Measurements from ENCODE around the gene PAAF1. TPM values are rescaled to one million over a fixed set of nuclear protein-coding genes. Genes with fewer than 3 reads are reported as not detected.

PAAF1 gene
- total RNA-seq, 1 experiment from 2014 or later, result 12.3 TPM

DNA sequence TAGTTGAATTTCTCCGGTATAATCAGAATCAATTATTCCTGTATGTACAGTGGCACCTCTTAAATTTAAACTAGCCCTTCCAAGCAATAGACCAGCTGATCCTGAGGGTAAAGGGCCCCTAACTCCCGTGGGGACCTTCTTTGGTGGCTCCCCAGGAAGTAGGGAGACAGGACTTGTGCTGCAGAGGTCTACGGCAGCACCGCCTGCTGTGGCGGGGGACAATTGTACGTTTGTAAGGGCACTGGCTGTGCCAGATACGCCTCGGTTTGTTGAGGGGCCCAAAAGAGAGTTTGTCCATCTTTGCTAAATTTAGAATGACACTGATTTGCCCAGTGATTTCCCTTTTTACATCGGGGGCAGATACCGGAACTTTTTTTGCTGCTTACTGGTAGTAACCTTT lies 68.1 kb downstream of the PAAF1 start:
- no peak for DNase-seq (ENCODE audit: low spot score)

DNA sequence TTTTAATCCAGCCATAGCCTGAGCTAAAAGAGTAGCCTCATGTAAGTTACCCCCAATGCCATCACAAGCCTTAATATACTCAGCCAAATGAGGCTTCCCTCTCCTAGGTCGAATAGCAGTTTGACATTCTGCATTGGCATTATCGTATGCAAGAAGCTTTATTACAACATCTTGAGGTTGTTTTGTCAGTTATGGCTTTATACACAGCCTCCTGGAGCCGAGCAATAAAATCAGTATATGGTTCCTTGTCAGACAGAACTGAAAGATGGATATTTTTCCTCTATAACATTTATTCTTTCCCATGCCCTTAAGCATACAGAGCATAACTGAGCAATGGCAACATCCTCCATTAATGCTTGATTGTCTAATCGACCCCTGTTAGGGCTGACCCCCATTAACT lies 68.6 kb downstream of the PAAF1 start:
- DNase-seq (ENCODE audit: low spot score), result no peak

DNA sequence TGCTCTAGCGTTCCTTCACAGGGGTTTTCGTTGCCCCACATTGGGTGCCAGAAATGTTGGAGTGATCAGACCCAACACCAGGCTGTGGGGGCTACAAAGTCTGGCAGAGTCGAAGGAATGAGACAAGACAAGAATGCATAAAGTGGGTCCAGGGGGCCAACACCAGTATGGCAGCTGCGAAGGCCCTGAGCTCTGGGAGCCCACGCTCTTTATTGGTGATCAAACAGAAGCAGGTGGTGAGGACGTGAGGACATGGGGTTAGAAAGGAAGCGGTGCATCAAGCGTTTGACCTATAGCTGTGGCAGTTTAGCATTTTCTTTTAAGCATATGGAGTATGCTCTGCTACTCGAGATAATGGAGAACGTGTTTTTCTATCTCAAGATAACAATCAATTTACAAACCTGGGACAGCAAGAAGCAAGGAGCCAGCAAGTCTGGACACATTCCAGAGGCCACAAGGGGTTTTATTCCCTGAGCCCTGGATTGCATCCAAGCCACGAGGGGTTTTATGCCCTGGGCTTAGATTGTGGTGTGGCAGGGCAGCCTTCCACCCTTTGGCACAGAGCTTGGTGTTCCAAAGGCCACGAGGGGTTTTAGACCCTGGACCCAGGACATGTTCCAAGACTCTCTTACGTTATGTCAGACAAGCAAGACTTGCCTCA lies 70.1 kb downstream of the PAAF1 start:
- no peak for DNase-seq (ENCODE audit: low spot score)

DNA sequence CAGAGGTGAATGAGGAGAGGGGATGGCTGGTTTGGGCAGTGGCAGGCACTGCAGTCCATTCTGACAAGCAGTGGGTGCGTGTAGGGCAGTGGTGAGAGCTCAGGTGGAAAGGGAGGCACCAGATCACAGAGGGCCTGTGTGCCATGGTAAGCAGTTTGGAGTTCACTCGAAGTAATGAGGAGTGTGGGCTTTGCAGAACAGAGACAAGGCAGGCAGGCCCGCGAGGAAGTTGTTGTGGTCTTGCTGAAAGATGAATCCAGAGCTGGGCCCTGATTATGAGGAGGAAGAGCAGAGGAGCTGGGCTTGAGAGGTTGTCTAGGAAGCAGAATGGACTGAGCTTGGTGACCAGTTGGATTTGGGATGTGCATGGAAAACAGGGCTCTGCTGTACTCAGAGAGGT lies 72.4 kb downstream of the PAAF1 start:
- DNase-seq (ENCODE audit: low spot score), result no peak

DNA sequence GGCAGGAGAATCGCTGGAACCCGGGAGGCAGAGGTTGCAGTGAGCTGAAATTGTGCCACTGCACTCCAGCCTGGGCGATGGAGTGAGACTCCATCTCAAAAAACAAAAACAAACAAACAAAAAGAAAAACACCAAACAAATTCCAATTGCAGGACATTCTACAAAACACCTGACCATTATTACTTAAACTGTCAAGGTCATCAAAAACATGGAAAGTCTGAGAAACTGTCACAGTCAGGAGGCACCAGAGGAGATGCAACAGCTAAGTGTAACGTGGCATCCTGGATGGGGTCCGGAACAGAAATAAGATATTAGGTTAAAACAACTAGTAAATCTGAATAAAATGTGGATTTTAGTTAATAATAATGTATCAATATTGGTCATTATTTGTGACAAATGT lies 73.1 kb downstream of the PAAF1 start:
- no peak for DNase-seq (ENCODE audit: low spot score)

DNA sequence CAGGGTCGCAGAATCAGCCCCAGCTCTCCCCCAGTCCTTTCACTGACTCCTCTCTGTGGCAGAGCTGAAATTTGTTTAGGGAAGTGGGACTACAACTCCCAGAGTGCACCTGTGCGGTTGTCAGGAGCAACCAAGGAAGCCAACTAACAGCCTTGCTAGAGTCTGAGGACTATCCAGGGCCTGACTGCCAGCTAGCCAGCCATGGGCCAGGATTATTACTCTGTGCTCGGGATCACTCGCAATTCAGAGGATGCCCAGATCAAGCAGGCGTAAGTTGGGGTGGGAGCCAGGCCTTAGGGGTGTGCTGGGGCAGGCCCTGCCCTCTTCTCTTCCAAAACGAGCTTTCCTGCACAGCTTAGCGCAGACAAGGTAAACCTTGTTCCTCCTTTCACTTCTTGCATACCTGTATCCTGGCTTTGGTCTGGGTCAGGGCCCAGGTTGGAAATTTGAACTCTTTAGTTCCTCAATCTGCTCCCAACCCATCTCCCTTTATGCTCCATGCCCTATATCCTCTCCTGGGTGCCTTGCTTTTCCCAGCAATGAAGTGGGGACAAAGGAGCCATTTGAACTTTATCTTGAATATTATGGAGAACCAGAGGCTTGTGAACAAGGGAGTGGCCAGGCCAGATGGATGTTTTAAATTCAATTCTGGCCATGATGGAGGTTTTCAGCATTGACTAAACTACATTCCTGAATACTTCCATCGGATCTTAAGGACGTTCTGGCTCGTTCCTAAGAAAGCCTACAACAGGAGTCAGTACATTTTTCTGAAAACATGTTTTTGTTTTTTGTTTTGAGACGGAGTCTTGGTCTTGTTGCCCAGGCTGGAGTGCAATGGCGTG lies 74.3 kb downstream of the PAAF1 start, which contains the start of gene DNAJB13:
Gene DNAJB13, plus strand, starts transcription at position 158 of the 842 bp plus-strand sequence. Its CDS starts 44 bp downstream, at position 202.
- DNase-seq (ENCODE audit: low spot score), result peak; percentile 82

DNA sequence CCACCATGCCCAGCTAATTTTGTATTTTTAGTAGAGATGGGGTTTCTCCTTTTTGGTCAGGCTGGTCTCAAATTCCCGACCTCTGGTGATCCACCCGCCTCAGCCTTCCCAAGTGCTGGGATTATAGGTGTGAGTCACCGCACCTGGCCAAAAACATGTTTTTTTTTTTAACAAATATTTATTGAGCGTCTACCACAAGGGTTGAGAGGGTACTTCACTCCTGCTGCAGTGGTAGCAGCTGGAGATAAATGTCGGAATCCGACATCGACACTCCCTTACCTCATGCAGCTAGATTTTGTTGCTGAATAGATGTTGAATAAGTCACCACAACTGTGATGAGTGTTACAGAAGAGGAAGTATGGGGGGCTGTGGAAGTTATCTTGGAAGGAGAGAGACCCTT lies 75.0 kb downstream of the PAAF1 start:
- DNase-seq (ENCODE audit: low spot score), result no peak

DNA sequence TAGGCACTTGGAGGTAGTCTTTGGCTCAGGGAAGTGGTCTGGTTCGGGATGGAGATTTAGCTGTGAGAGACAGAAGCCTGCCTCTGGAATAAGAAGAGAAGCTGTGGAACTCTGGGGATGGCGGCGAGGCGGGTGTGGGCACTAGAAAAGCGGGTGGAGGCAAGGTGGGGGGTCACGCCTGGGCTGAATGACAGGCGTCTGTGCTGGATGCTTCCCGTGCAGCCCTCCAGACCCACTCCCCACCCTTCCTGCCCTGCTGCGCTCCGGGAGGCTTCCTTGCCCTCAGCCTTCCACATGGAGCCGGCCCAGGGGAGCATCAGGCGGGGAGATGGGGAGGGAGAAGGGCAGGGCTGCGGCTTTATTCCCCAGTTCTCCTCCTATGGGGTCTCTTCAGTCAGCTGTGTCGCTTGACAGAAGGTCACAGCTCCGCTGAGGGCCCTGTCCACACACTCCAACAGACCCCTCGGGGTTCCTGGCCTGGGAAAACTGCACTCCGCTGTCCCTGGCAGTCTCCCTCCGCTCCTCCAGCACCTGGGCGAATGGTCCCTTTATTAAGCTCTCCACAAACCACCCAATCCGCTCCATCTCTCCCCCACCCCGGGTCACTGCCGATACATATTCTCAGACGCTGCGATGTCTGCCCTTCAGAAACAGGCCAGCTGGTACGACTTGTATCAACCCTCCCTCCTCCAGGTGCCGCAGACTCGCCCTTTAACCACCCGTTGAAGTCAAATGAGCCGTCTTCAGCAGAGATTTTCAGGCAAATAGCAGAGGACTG lies 80.3 kb downstream of the PAAF1 start:
- no peak for DNase-seq (ENCODE audit: low spot score)

DNA sequence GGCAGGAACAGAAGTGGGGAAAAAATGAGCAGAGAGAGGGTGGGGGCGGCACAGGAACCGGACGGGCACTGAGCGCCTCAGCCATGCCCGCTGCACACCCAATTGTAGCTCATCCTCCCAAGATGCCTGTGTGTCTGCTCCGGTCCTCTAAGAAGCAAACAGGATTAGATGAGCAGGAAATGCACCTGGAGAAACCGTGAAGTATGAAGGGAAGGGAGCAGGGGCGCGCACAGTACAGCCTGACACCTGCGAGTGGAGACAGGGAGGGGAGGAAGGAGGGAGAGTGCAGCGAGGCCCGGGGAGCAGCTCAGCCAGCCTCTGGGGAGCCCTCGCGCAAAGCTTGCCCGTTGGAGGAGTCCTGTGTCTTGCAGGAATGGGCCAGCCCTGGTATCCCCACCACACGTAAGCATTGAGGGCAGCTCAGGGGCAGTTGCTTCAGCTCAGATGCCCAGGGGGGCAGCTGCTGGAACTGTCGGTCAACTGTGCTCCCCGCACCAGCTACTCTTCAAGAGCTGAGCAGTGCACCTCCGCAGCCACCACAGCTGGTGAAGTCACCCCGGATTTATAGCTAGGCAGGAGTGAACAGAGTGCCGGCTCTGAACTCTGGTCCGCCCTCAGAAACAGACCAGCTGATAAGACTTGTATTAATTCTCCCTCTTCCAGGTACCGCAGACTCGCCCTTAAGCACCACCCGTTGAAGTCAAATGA lies 81.0 kb downstream of the PAAF1 start:
- DNase-seq (ENCODE audit: low spot score), result no peak

DNA sequence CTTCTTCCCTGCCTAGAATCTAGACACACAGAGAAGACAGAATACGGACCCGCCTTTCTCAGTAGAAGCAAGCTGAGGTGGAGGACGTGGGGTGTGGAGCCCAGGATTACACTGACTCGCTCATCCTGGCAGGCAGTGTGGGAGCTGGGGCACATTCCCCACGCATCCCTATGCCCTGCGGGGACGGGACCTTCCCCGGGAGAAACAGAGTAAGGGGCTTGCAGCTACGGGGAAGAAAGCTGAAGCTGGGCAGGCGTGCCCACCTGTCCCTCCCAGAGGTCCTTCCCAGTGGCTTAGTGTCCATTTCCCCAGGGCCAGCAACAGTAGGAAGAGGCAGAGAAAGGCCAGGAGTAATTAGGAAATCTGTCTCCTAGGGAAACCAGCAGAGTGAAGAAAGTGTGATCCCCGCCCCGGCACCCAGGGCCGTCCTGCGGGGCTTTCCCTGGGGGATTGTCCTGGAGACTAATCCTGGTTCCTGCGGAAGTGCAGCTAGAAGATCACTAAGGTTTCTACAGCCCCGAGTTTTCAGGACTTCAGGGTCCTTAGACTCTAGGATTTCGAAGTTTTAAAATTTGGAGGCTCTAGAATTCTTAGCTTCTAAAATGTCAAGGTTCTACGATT lies 81.8 kb downstream of the PAAF1 start:
- no peak for DNase-seq (ENCODE audit: low spot score)

DNA sequence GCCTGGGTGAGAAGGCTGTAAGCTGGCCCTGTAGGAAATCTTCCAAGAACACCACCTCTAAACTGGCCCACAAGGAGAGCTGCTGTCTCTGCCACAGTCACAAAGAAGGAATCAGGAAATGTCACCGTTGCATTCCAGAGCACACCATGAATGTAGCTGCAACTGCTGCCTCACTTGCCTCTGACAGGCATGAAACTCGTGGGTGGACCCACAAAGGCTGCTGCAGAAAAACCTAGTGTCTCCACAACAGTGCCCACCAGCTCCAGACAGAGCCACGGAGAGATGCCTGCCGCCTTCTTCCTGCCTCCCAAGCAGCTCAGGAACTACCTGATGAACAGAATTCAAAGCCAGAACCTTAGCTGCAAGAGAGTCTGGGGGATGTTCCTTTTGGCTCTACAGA lies 84.5 kb downstream of the PAAF1 start:
- DNase-seq (ENCODE audit: low spot score), result no peak

DNA sequence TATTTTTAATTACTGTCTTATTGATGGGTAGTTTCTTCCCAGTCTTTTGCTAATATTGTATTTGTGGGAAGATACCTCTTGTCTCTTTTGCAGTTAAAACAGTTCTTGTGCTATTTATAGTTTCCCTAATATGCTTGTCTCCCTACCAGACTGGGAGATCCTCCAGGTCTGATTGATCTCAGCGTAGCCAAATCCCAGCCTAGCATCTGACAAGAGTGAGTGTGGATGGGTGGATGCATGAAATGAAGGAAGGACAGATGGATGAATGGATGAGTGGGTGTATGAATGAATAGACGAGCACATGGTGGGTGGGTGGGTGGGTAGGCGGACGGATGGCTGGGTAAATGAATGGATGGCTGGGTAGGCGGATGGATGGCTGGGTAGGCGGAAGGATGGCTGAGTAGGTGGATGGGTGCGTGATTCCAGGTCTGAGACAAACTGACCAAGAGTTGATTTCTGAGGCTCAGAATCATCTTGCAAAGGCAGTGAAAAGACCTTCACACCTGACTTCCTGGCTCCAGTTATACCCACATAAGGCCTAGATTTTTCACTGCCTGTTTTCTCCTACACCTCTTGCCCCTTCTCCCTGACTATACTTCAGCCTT lies 85.4 kb downstream of the PAAF1 start:
- no peak for DNase-seq (ENCODE audit: low spot score)

DNA sequence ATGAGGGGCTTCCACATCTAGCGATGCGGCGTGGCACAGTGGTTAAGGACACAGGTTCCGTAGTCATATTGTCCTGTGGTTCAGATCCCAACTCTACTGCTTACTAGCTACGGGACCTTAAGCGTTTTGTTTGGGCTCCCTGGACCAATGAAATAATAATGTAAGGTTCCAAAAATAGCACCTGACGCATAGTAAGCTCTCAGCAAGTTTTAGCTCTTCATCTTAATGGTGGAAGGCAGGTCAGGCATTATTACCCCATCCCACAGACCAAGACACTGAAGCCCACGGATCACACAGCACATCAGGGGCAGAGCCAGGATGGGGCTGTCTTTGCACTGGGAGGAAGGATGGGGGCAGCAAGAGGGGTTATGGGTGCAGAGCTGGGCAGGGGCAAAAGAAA lies 87.1 kb downstream of the PAAF1 start:
- DNase-seq (ENCODE audit: low spot score), result no peak

DNA sequence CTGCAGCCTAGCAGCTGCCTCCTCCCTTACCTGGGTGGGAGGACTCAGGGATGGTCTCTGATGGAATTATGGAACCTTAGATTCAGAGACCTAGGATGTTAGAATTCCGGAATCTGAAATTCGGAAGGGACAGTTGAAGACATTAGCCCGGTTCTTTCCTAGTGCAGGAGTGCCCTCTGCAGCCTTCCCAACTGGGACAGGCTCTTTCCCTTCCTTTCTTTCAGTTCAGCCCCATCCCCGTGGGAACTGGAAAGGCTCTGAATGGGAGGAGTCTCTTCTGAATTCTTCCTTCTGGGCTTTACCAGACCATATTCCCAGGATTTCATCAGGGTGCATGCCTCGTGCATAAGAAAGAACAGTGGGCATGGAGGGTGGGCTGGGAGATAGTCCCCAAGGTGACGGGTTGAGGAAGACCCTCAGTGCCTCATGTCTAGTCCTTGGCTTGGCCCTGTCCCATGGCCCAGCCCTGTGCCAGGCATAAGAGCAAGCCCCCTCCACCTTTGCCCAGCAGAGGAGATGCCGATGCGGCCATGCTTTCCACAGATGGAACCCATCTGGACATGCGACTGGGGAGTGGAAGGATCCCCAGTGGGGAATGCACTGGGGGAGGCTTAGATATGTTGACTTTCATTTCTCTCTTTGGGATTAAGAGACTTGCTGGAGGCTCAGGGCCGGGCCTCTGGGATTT lies 88.4 kb downstream of the PAAF1 start:
- DNase-seq (ENCODE audit: low spot score), result no peak

DNA sequence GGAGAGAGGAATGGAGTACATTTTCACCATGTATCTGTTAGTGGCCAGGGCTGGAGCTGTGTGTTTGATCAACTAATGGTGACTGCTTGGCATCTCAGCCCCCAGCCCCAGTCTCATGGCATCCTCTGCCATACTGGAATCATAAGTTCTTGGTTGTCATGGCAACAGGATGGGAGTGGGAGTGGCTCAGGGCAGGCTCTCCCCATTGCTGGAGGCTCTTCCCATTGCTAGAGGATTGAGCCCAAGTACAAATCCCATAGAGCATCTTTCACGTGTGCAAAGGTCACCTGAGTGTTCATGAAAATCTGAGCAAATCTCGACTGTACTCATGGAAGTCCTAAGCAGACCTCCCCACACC lies 88.9 kb downstream of the PAAF1 start:
- no peak for DNase-seq (ENCODE audit: low spot score)

DNA sequence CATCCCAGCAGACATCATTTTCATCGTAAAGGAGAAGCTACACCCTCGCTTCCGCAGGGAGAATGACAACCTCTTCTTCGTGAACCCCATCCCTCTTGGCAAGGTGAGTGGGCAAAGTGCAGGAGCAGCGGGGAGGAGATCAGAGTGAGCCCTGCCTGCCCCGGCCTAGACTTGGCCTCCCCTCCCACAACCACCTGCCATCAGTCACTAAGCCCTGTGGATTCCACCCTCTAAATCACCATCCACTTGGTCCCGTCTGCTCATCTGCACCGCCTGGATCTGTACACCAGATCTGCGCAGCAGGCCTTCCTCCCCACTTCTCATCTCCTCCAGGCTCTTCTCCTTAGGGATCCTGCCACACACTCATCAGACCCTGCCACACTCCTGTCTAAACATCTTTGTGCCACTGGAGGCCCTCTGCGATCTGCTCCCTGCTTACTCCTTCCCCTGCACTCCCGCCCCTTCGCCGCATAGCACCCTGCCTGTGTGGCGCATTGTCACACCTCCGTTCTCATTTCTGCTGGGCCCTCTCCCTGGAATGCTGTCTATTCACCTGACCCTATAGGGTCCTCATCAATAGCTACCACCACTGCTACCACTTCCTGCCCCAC lies 91.7 kb downstream of the PAAF1 start:
- no peak for DNase-seq (ENCODE audit: low spot score)

DNA sequence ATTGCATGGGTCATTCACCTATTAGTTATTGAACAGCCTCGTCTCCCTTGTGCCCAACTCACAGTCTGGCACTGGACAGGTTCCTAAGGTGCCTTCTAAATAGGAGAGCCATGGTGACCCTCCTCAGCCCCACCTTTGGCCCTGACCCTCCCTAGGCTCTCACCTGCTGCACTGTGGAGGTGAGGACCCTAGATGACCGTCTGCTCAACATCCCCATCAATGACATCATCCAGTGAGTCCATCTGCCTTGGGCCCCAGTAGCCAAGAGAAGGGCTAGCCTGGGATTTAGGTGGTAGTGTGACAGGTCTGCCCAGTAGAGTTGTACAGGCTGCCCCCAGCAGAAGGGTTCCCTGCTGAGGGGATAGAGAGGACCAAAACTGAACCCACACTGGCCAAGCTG lies 92.3 kb downstream of the PAAF1 start:
- no peak for DNase-seq (ENCODE audit: low spot score)

DNA sequence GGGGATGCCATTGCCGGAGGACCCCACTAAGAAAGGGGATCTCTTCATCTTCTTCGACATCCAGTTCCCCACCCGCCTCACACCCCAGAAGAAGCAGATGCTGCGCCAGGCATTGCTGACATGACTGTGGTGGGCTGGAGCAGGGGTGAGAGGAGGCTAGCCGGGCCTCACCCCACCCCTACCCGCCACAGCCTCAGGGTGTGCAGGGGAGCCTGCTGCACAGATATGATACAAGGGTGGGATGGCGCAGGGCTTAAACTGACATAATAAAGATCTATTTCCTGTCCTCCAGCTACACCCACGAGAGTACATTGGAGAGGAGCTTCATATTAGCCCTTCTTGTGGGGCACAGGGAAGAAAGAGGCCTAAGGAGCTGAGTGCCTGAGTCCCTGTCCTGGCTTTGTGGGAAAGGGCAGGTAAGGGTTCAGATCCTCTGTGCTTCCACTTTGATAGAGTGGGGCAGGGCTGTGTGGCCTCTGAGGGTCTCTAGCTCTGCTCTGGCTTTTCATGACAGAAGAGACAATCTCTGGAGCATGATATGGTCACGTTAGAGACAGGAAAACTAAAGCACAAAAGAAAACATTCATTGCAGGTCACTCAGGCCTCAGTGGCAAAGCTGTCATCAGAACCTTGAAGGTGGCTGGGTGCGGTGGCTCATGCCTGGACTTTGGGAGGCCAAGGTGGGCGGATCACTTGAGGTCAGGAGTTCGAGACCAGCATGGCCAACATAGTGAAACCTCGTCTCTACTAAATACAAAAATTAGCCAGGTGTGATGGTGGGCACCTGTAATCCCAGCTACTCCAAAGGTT lies 93.4 kb downstream of the PAAF1 start:
- peak; percentile 45 for DNase-seq (ENCODE audit: low spot score)

DNA sequence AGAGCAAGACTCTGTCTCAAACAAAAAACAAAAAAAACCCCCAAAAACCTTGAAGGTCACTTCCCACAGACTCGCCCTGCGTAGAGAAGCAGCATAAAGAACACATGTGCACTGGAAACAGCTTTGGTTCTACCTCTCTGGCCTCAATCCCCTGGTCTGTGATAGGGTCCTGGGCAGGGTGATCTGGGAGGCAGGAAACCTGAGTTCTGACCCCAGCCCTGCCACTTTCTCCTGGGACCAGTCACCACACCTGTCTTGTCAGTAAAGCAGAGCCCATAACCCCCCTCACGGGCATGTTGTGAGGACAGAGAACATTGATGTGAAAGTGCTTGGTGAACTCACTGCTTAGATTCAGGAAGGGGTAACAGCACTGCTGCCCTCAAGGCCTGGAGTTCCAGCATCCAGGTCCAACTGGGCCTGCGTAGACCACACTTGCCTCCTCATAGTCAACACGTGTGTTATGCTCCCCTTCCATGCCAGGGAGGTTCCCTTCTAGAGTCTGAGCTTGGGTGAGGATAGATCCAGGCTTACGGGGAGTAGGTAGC lies 94.4 kb downstream of the PAAF1 start:
- no peak for DNase-seq (ENCODE audit: low spot score)

Data from HT-29 (cell line).